HG03378 (cell line): ENCODE data around the gene OTOG.
A peak's percentile ranks its signal among the peaks of the same experiment; 100 is the strongest.

Source experiments
- ATAC-seq: cut with Tn5 transposase; IDR thresholded peaks from one replicate; pipeline ENCODE4 v1.9.1; 2021; ENCODE audit warnings: mild to moderate bottlenecking, moderate library complexity; ENCODE audit not compliant: unreplicated experiment

The OTOG gene

DNA sequence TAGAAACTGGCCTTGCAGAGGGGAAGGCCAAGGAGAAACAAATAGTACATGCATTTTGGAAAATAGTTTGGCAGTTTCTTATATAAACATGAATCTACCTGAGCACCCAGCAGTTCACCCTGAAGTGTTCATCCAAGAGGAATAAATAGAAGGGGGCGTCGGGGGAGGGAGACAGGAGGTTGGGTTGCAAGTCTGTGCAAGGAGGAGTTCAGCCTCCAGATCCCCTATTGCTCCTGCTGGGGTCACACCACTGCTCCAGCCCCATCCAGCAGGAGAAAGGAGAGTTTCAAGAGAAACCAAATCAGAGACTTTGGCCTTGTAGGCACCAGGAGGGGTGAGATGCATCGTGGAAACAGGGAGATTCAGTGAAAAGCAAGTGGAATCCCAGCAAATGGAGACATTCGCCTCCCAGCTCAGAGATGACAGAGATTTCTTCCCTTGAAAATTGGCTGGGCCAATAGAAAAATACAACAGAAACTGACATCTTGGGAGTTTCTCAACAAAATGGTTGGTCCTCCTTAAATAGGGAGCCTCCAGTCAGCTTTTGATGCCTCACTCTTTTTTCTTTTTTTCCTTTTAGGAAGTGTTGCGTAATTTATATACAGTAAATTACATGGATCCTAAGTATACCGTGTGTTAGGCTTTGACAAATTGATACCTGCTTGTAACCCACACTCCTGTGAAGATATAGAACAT lies 34.1 kb downstream of the OTOG start:
- no peak for ATAC-seq

- no peak for ATAC-seq
Observed at GRCh38 chr11:17581732-17582053, 34.6 kb downstream of the OTOG start.

DNA sequence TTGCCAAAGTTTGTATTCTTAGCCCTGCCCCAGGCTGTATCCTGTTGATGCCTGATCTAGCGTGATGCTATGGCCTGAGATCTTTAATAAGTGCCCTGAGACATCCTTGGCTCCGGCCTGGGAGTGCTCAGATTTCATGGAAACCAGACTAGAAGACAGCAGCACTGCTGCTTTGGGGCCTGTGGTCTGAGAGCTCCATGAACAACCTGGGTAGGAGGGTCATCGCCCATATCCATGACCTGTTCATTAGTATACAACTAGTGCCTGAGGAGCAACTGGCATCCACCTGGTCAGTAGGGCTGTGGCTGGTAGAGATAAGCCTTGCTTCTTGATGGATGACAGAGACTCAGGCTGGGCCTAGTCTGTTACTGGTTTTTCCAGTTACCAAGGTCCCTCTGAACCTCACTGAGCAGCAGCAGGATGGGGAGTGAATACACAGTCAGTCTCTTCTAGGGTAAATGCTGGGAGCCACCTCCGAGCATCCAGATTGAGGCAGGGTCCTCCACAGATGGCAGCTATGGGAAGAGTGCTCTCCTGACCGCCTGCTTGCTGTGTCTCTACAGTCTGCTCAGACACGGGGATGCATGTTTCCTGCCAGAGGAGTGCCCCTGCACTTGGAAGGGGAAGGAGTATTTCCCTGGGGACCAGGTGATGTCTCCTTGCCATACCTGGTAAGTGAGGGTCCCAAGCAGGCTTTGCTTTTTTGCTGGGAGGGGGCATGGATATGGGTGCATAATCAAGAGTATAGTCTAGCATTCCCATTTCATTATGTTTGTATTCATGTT lies 39.0 kb downstream of the OTOG start:
- ATAC-seq, result no peak

- no peak for ATAC-seq
Observed at GRCh38 chr11:17588166-17588565, 41.1 kb downstream of the OTOG start.

DNA sequence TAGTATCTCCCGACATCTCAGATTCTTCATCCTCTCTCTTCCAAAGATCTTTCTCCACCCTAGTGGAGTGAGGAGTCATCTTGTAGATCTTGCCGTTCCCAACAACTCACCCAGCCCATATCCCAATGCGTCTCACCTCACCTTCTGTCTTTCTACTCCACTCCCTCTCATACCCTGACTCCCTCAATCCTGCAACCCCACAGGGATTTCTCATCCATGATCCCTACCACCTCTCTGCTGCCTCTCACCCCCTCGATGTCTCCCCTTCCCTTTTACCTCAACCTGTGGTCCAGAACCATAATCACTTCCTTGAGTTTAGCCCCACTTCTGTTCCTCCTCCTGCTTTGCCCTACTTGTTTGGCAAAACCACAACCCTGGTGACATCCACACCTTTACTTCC lies 41.7 kb downstream of the OTOG start:
- ATAC-seq, result no peak

DNA sequence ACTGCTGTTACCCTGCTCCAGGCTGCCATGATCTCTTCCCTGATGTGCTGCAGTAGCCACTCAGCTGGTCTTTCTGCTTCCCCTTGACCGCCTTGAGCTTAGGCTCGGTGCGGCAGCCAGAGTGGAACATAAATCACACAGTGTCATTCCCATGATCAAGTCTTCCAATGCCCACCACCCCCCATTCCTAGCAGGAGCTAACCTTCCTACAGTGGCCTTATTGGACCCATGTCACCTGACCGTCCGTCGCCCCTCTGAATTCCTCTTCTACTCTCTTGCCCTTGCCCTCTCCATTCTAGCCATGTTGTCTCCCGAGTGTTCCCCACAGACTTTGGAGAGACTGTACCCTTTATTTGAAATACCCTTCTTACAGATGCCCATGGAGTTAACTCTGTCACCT lies 43.4 kb downstream of the OTOG start:
- ATAC-seq, result no peak

GRCh38 chr11:17591293-17591692 lies 44.2 kb downstream of the OTOG start:
- no peak for ATAC-seq

GRCh38 chr11:17593466-17594245 lies 46.6 kb downstream of the OTOG start:
- no peak for ATAC-seq

- no peak for ATAC-seq
Observed at GRCh38 chr11:17594686-17595192, 47.7 kb downstream of the OTOG start.

DNA sequence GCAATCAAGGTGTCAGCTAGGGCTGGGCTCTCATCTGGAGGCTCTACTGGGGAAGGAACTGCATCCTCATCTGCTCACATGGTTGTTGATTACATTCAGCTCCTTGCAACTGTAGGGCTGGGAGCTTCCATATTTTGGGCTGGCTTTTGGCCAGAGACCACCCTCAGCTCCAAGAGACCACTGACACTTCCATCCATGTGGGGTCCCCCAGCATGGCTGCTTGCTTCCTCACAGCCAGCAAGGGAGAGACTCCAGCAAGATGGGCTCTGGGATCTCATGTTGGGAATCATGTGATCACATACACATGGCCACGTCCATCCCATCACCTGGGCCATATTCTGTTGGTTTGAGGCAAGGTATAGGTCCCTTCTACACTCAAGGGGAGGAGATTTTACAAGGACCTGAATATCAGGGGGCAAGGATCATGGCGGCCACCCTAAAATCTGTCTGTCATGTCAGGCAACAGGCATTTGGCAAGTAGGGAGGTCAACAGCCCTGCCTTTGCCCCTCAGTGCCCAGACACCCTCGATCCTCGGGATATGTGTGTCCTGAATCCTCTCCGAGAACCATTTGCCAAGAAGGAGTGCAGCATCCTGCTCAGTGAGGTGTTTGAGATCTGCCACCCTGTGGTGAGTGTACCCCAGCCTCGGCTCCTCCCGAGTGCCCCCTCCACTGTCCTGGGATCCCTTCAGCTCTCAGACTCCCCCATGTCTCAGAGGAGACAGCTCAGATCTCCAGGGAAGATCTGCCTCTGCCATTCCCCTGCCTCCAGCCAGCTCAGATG lies 48.7 kb downstream of the OTOG start:
- no peak for ATAC-seq

- no peak for ATAC-seq
Observed at GRCh38 chr11:17596310-17596669, 49.2 kb downstream of the OTOG start.

DNA sequence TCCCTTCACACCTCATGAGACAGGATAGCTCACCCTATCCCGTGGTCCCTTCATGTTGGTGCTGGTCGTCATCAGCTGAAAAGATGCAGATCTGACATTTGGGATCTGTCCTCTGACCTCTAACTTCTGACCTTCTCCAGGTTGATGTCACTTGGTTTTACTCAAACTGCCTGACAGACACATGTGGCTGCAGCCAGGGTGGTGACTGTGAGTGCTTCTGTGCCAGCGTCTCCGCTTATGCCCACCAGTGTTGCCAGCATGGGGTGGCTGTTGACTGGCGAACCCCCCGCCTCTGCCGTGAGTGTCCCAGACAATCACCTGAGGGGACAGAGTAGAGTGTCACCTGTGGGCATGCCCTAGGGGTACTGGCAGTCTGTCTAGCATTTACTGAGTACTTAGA lies 49.7 kb downstream of the OTOG start:
- no peak for ATAC-seq

GRCh38 chr11:17597770-17598169 lies 50.7 kb downstream of the OTOG start:
- ATAC-seq, result no peak

DNA sequence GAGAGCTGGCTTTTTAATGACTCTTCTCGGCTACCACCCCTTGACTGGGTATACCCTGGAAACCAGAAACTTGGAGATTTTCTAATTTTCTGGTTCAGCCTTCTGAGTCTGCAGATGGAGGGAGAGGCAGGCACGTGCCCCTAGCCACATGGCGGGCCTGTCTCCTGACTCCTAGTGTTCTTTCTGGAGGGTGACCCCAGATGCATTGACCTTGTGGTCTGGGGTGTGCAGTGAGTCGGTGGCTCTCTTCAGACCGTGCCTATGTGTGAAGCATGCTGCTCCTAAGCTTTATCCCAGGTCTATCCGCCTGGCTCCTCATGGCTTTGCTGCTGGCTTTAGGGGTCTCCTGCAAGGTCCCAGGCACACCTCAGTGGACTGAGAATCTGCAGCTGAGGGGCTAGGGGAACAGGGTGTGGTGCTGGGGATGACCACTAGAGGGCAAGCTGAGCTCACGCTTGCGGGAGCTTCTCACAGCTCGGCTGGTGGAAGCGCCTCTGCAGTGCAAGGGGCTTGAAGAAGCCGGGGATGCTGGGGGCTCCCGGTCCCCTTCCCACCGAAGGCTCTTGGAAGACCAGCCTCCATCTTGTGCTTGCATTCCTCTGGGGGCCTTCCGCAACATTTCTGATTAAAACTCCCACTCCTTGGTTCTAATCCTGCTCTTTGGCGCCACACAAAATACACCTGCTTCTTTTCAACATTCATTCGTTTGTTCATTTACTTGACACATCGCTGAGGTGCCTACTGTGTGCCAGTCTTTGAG lies 51.8 kb downstream of the OTOG start:
- ATAC-seq, result peak; percentile 75

DNA sequence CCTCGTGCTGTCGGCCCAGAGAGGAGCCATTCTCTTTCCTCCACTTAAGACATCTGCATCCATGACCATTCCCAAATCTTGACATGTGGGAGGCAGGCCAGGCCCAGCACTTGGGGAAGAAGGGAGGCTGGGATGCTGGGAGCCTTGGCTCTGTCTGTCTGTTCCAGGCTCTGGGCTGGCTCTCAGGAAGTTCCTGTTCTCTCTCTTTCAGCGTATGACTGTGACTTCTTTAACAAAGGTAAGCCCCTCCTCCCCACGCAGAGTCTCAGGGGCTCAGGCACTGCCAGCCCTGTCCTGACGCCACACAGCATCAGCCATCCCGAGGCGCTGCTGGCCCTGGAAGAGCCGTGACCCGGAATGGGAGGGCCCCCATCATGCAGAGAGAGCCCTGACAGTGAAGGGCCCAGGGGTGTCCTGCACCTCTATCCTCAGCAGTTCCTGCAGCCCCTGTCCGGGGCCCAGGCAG lies 52.4 kb downstream of the OTOG start:
- no peak for ATAC-seq

- no peak for ATAC-seq
Observed at GRCh38 chr11:17600316-17601255, 53.5 kb downstream of the OTOG start.

DNA sequence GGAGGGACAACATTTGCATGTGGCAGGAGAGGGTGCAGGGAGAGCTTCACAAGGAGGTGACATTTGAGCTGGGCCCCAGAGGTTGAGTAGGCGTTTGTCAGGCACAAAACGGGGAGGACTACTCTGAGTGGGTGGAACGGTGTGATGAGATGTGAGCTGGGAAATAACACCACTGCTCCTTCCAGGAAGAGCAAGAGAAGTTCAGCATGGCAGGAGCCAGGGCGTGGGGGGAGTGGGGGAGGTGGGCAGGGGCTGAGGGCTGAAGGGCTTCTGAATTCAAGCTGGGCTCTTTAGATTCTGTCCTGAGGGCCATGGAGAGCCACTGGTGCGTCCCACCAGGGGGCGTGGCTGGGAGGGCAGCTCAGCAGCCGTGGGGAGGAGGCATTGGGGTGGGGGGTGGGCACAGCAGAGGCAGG lies 54.2 kb downstream of the OTOG start:
- ATAC-seq, result no peak

DNA sequence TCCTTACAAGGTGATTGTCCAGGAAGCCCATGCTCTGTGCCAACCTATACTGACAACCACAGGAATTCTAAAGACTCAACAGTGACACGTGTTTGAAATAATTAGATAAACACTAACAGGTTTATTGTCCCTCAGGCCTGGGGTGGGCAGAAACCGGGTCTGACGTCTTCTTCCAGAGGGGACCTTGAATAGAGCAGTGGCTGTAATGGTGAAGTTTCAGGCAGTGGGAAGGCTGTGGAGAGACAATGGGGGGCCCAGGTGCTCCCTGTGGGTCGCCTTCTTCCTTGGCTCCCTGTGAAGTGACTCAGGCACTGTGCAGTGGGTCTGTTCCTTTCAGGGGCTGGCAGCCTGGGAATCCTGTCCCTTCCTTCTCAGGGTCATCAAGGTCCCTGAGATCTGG lies 54.6 kb downstream of the OTOG start:
- ATAC-seq, result no peak
